Stomach (tissue), 4 donors: Measurements from ENCODE around the gene WFDC9.

Experiments
- EP300 ChIP-seq: sonication (generic); formaldehyde crosslinking; IDR thresholded peaks from one replicate; pipeline ENCODE4 v1.6.1; 2017; ENCODE audit warnings: antibody characterized with exemption
- TF ChIP-seq, protein P1 (sequence below), 7 experiments: fragments of 450-650 bp in 4 of 7; fragments of 200-600 bp in 3 of 7; sonication (generic) in 3 of 7; IDR thresholded peaks; one replicate each; pipeline ENCODE4 v1.5.1; 2016 to 2019; ENCODE audit warnings: antibody characterized with exemption in 7 of 7, control low read depth in 2 of 7, mild to moderate bottlenecking in 1 of 7

GRCh38 chr20:45576995-45577394, 54.1 kb downstream of the WFDC9 start:
- TF ChIP-seq, protein P1, sequence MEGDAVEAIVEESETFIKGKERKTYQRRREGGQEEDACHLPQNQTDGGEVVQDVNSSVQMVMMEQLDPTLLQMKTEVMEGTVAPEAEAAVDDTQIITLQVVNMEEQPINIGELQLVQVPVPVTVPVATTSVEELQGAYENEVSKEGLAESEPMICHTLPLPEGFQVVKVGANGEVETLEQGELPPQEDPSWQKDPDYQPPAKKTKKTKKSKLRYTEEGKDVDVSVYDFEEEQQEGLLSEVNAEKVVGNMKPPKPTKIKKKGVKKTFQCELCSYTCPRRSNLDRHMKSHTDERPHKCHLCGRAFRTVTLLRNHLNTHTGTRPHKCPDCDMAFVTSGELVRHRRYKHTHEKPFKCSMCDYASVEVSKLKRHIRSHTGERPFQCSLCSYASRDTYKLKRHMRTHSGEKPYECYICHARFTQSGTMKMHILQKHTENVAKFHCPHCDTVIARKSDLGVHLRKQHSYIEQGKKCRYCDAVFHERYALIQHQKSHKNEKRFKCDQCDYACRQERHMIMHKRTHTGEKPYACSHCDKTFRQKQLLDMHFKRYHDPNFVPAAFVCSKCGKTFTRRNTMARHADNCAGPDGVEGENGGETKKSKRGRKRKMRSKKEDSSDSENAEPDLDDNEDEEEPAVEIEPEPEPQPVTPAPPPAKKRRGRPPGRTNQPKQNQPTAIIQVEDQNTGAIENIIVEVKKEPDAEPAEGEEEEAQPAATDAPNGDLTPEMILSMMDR (IDR thresholded peaks at IDR 0.05): no peak
- TF ChIP-seq EP300: no peak
